ENCODE data around the gene TRIM71.

Gene TRIM71

DNA sequence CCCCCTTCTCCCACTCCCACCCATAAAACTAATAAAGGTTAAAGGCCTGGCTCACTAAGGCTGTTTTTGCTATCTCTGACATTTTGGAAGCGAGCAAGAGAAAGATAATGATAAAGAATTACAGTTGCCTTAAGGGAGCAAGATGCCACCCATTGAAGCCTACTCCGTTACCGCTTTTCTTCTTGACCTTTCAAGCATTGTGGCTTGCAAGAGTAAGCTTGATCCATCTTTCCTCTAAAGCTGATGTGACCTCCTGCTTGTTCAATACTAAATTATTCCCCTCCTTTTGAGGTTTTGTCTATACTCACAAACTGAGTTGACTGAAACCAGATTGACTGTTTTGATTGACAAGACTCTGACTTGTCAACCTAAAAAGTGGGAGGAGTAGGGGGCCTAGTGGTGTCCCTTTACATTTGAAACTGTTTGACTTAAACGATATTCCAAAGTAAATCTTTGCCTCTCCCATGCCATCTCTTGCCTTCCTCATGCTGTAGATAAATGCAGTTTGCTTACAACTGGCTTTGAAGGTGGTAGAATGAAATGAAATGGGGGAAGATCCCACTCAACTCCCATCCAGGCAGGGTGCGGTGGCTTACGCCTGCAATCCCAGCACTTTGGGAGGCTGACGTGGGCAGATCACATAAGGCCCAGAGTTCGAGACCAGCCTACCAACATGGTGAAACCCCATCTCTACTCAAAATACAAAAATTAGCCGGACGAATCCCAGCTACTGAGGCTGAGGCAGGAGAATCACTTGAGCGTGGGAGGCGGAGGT lies 8.0 kb downstream of the TRIM71 start:
- Mint-ChIP-seq H3K9me3 (no peaks in the 10 kb centered on the region), H3K27ac (no peak overlapping the region), H3K27me3 (peaks cover 3 to 22% of the 10 kb centered on the region in 2 donors), H3K4me3 (no peak overlapping the region), H3K4me1 (no peaks in the 10 kb centered on the region), H3K36me3 (no peaks in the 10 kb centered on the region)
- DNase-seq (no peak), ATAC-seq (replicated peaks) (no peak)

DNA sequence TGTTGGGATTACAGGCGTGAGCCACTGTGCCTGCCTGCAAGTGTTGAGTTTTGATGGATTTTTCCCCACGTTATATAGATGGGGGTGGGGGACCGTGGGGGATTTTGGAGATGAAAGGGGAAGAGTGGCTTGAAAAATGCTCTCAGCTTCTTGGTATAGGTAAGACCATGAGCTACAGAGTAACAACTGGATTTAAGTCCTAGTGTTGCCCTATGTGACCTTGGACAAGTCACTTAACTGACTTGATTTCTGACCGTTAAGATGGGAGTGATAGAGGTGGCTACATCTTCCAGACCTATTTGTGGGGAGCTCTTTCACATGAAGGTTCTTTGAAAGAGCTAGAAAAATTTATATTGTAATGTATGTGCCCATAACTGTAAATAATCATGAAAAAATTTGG lies 13.3 kb downstream of the TRIM71 start:
- Mint-ChIP-seq H3K36me3 (no peaks in the 10 kb centered on the region), H3K4me3 (no peak overlapping the region), H3K4me1 (no peaks in the 10 kb centered on the region), H3K27ac (no peak overlapping the region), H3K27me3 (peaks cover 6 to 10% of the 10 kb centered on the region in 2 donors), H3K9me3 (no peaks in the 10 kb centered on the region)
- DNase-seq = no peak
- no peak for ATAC-seq (replicated peaks)

GRCh38 chr3:32831791-32832190 lies 14.0 kb downstream of the TRIM71 start:
- H3K27me3 Mint-ChIP-seq = peaks cover 6 to 10% of the 10 kb centered on the region in 2 donors
- no peaks in the 10 kb centered on the region for H3K9me3 Mint-ChIP-seq
- no peaks in the 10 kb centered on the region for H3K36me3 Mint-ChIP-seq
- ATAC-seq (replicated peaks) (no peak), DNase-seq (no peak)
- no peak overlapping the region for H3K27ac Mint-ChIP-seq
- H3K4me1 Mint-ChIP-seq = no peaks in the 10 kb centered on the region
- no peak overlapping the region for H3K4me3 Mint-ChIP-seq

DNA sequence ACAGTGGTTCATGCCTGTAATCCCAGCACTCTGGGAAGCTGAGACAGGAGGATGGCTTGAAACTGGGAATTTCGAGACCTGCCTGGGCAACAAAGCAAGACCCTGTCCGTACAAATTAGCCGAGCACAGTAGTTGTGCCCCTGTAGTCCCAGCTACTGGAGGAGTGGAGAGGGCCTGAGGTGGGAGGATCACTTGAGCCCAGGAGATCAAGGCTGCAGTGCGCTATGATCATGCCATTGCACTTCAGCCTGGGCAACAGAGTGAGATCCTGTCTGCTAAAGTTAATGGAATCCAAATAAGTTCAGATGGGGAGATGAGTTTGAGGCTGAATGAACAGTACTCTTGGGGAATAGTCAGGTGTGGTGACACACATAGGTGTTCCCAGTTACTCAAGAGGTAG lies 14.4 kb downstream of the TRIM71 start:
- no peaks in the 10 kb centered on the region for H3K9me3 Mint-ChIP-seq
- H3K4me3 Mint-ChIP-seq = no peak overlapping the region
- ATAC-seq (replicated peaks) (no peak), DNase-seq (no peak)
- H3K36me3 Mint-ChIP-seq = no peaks in the 10 kb centered on the region
- no peak overlapping the region for H3K27ac Mint-ChIP-seq
- peaks cover 6 to 10% of the 10 kb centered on the region in 2 donors for H3K27me3 Mint-ChIP-seq
- no peaks in the 10 kb centered on the region for H3K4me1 Mint-ChIP-seq

DNA sequence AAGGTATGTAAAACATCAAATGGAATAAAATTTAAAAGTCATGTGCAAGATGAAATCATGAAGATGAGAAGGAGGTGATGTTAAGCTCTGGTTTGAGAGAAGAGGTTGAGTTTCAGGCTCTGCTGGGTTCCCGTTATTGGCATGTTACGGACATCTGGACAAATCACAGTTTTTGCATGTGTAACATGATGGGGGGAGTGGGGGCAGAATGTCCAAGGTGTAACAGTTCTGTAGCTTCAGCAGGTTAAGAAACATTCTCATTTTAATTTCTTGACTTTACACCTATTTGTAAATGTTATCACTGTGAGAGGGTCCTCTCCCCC lies 17.2 kb downstream of the TRIM71 start:
- Mint-ChIP-seq H3K36me3 (no peaks in the 10 kb centered on the region), H3K4me1 (no peaks in the 10 kb centered on the region), H3K27me3 (peaks cover 6 to 10% of the 10 kb centered on the region in 2 donors), H3K27ac (no peak overlapping the region), H3K9me3 (no peaks in the 10 kb centered on the region), H3K4me3 (no peak overlapping the region)
- no peak for ATAC-seq (replicated peaks)
- no peak for DNase-seq

- no peaks in the 10 kb centered on the region for H3K4me1 Mint-ChIP-seq
- peaks cover 10% of the 10 kb centered on the region in 2 donors for H3K27me3 Mint-ChIP-seq
- no peak overlapping the region for H3K4me3 Mint-ChIP-seq
- H3K27ac Mint-ChIP-seq = no peak overlapping the region
- H3K36me3 Mint-ChIP-seq = no peaks in the 10 kb centered on the region
- H3K9me3 Mint-ChIP-seq = no peaks in the 10 kb centered on the region
- DNase-seq (no peak), ATAC-seq (replicated peaks) (no peak)
Measured at GRCh38 chr3:32835961-32836360, 18.2 kb downstream of the TRIM71 start.

DNA sequence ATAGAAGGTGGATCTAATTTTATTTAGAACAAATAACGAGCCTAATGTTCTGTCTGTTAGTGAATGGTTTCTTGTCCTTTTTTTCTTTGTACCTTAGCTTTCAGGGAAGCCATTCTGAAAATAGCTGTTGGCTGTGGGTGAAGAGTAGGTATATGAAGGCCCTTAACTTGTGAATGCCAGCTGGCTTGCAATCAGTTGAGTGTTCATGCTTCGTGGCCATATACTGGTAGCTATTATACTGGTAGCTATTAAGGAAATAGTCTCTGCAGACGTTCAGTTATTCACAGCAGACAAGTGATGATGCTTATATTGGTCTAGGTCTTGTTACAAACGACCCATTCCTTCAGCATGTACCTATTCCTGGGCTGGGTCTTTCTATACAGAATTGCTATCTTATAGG lies 18.8 kb downstream of the TRIM71 start:
- Mint-ChIP-seq H3K27ac (no peak overlapping the region), H3K4me1 (no peaks in the 10 kb centered on the region), H3K9me3 (no peaks in the 10 kb centered on the region), H3K4me3 (no peak overlapping the region), H3K27me3 (peaks cover 10% of the 10 kb centered on the region in 2 donors), H3K36me3 (no peaks in the 10 kb centered on the region)
- ATAC-seq (replicated peaks) (no peak), DNase-seq (no peak)

- H3K27me3 Mint-ChIP-seq = peaks cover 4 to 10% of the 10 kb centered on the region in 2 donors
- ATAC-seq (replicated peaks) (no peak), DNase-seq (no peak)
- no peaks in the 10 kb centered on the region for H3K9me3 Mint-ChIP-seq
- no peak overlapping the region for H3K27ac Mint-ChIP-seq
- H3K36me3 Mint-ChIP-seq = no peaks in the 10 kb centered on the region
- no peak overlapping the region for H3K4me3 Mint-ChIP-seq
- peaks cover 5 to 7% of the 10 kb centered on the region in 2 donors for H3K4me1 Mint-ChIP-seq
Measured at GRCh38 chr3:32837366-32837765, 19.6 kb downstream of the TRIM71 start.

DNA sequence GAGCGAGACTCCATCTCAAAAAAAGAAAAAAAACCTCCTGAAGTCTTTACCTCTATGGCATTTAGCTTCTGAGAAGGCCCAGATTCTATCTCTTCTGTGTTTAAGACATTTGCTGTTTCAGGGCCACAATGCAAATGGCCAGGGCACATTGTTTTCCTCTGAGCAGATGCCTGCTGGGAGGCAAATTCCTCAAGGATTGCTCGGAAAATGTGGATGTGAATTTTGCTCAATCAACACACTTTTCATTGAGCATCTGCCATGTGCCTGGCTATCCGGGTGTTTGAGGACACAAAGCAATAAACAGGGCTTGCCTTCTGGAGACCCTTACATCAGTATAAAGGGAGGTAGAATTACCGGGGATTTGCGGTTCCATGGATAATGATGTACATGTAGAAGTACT lies 20.0 kb downstream of the TRIM71 start:
- DNase-seq (no peak), ATAC-seq (replicated peaks) (no peak)
- Mint-ChIP-seq H3K27ac (no peak overlapping the region), H3K4me1 (peaks cover 8 to 11% of the 10 kb centered on the region in 2 donors), H3K36me3 (no peaks in the 10 kb centered on the region), H3K9me3 (no peaks in the 10 kb centered on the region), H3K27me3 (peaks cover 4 to 10% of the 10 kb centered on the region in 2 donors), H3K4me3 (no peak overlapping the region)

GRCh38 chr3:32839714-32840085 lies 21.9 kb downstream of the TRIM71 start:
- DNase-seq = no peak
- Mint-ChIP-seq H3K27me3 (peaks cover 4 to 5% of the 10 kb centered on the region in 2 donors), H3K36me3 (no peaks in the 10 kb centered on the region), H3K27ac (no peak overlapping the region), H3K9me3 (no peaks in the 10 kb centered on the region), H3K4me1 (peaks cover 12 to 15% of the 10 kb centered on the region in 2 donors), H3K4me3 (no peak overlapping the region)
- no peak for ATAC-seq (replicated peaks)

DNA sequence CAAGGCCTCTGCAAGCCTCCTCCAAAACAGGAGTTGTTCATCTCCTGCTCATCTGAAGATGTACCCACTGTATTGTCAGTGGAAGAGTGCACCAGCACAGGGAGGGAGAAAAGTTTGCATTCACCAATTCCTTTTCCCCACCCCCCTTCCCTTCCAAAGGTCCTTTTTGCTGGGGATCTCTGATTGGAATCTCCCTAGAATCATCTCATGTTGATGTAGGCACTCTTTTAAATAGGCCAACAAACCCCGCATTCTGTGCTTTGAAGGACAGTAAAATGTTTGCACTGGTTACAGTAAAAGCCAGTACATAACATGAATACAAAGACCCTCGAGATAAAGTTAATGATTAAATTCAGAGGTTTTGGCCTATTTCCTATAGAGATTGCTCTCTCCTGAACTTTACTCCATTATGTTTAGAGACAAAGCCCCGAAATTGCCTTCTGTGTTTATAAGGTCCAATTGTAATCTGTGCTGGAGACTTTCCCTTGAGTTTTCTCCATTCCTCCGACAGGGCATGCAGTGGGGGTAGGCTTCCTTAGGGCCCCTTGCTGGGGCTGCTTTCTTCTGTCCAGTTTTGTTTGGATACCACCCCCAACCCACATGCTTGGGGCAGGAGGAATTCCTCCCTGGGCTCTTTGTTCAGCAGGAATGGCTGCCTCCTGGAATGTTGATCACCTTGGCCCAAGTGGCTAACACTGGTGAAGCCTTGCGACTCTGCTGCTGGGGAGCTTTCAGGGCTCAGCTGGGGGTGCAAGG lies 22.5 kb downstream of the TRIM71 start:
- peaks cover 12 to 15% of the 10 kb centered on the region in 2 donors for H3K4me1 Mint-ChIP-seq
- no peaks in the 10 kb centered on the region for H3K9me3 Mint-ChIP-seq
- no peak for ATAC-seq (replicated peaks)
- no peak overlapping the region for H3K27ac Mint-ChIP-seq
- H3K4me3 Mint-ChIP-seq = no peak overlapping the region
- DNase-seq = no peak
- H3K27me3 Mint-ChIP-seq = peaks cover 0 to 5% of the 10 kb centered on the region in 2 donors
- no peaks in the 10 kb centered on the region for H3K36me3 Mint-ChIP-seq

GRCh38 chr3:32841341-32841740 lies 23.5 kb downstream of the TRIM71 start:
- Mint-ChIP-seq H3K36me3 (no peaks in the 10 kb centered on the region), H3K4me1 (peaks cover 12 to 15% of the 10 kb centered on the region in 2 donors), H3K4me3 (no peak overlapping the region), H3K9me3 (no peaks in the 10 kb centered on the region), H3K27ac (no peak overlapping the region), H3K27me3 (peaks cover 0 to 5% of the 10 kb centered on the region in 2 donors)
- no peak for DNase-seq
- no peak for ATAC-seq (replicated peaks)

DNA sequence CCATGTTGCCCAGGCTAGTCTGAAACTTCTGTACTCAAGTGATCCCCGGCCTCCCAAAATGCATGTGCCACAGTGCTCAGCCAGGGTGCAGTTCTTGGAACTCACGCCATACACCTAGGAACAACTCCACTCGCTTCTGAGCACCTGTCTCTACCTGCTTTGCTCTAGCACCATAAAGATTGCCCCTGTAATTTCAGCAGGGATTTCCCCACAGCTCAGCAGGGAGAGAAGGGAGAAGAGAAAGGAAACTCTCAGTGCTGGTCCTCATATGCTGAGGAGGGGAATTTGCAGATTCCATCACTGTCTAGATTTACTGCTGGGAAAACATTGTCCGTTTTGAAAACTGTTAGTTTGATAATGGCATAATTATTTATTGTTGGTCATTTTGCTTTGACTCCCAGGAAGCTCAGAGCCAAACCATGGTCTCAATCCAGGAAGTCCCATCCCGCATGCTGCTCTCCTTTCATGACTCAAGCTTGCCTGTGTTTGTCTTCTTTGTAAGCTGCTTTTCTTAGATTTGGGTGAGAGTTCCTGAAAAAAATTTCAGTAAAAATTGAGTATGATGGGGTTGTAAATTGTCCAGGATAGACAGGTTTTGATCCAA lies 24.2 kb downstream of the TRIM71 start:
- H3K27me3 Mint-ChIP-seq = peaks cover 0 to 5% of the 10 kb centered on the region in 2 donors
- H3K4me3 Mint-ChIP-seq = no peak overlapping the region
- ATAC-seq (replicated peaks) (peak in 1 of 2 donors; percentile 23), DNase-seq (no peak)
- no peaks in the 10 kb centered on the region for H3K36me3 Mint-ChIP-seq
- H3K9me3 Mint-ChIP-seq = no peaks in the 10 kb centered on the region
- no peak overlapping the region for H3K27ac Mint-ChIP-seq
- H3K4me1 Mint-ChIP-seq = peaks cover 12 to 15% of the 10 kb centered on the region in 2 donors

- Mint-ChIP-seq H3K27ac (no peak overlapping the region), H3K27me3 (peaks cover 0 to 5% of the 10 kb centered on the region in 2 donors), H3K4me3 (no peak overlapping the region), H3K36me3 (no peaks in the 10 kb centered on the region), H3K4me1 (peaks cover 12 to 15% of the 10 kb centered on the region in 2 donors), H3K9me3 (no peaks in the 10 kb centered on the region)
- DNase-seq = no peak
- peak; percentile 34 to 43 for ATAC-seq (replicated peaks)
Measured at GRCh38 chr3:32842531-32842931, 24.7 kb downstream of the TRIM71 start.

GRCh38 chr3:32842987-32843386 lies 25.2 kb downstream of the TRIM71 start:
- no peak for ATAC-seq (replicated peaks)
- Mint-ChIP-seq H3K27ac (no peak overlapping the region), H3K4me3 (no peak overlapping the region), H3K27me3 (peaks cover 0 to 5% of the 10 kb centered on the region in 2 donors), H3K4me1 (peaks cover 12 to 15% of the 10 kb centered on the region in 2 donors), H3K9me3 (no peaks in the 10 kb centered on the region), H3K36me3 (no peaks in the 10 kb centered on the region)
- DNase-seq = no peak

Measured in stimulated activated naive B cell treated with anti-CD40 and anti-IgM and Interleukin-4, amounts not matched to agents 10 μg/mL and 1 μg/mL and 100 μg/mL, for 72 hours (primary cell).